Stimulated activated CD4-positive, alpha-beta T cell treated with anti-CD3 and anti-CD28 coated beads, Interleukin-4, amount 100 ng/mL, for 4 hours (primary cell): Measurements from ENCODE around the gene BAZ2A.
A peak's percentile ranks its signal among the peaks of the same experiment; 100 is the strongest.
"Not testable (repeated sequence)": the region's sequence is repeated elsewhere in the genome, so short reads cannot be mapped to it uniquely, and the experiment has no call there.

Experiments used
- DNase-seq, 2 experiments: peaks; one replicate each; pipeline ENCODE4 v3.0.0-alpha.2; 2020

BAZ2A gene

GRCh38 chr12:56593909-56594621 is 36.1 kb downstream of the BAZ2A start:
- peak; percentile 49 to 50 for DNase-seq

GRCh38 chr12:56591961-56592360 is 38.2 kb downstream of the BAZ2A start:
- no peak for DNase-seq

DNA sequence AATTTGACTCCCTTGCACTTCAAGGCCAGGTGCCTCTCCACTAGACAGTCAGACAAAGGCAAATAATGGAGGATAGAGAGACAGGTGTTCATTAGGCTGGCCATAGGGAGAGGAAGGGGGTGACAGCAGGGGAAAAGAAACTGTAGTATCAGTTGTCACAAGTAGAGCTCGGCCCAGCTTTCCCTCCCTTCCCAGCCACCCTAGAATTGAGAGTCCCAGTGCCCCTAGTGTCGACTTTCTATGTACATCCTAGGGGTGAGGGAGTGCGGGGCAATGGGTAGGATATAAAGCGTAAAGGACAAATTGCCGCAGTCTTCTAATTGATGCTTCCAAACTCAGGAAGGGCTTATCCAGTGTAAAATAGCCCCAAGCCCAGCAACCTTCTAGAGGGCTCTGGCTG is 39.0 kb downstream of the BAZ2A start:
- DNase-seq = no peak

- no peak for DNase-seq
Observed at GRCh38 chr12:56590237-56590830, 39.8 kb downstream of the BAZ2A start.

DNA sequence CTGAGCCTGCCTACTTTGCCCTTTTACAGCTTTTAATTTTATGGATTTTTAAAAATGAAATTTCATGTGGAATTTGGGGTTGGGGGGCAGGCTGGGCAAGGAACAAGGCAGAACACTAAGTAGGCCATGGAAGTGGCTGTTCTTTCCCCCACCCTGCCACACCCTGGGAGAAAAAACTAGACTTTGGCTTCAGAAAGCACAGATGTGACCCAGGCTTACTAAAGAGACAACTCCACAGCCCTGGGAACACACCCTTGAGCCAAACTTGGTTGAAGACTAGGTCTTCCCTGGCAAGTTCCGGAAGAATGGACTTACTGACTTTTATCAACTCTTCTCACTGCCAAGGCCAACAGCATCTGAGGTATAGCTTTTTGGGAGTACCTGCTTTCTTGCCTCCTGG is 40.3 kb downstream of the BAZ2A start:
- no peak for DNase-seq

DNA sequence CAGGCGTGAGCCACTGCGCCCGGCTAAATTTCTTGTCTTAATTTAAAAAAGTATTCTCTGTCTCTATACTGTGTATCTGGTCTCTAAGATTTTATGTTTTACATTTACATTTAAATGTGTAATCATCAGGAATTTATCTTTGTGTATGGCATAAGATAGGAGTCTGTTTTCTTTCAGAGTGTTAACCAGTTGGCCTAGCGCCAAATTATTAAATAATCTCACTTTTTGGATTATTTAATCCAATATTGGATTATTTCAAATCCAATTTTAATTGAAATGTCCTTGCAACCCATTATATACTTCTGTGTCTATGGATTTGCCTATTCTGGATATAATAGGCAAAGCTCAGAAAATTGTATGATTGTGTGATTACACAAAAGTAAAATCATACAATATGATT is 45.0 kb downstream of the BAZ2A start:
- DNase-seq = no peak

DNA sequence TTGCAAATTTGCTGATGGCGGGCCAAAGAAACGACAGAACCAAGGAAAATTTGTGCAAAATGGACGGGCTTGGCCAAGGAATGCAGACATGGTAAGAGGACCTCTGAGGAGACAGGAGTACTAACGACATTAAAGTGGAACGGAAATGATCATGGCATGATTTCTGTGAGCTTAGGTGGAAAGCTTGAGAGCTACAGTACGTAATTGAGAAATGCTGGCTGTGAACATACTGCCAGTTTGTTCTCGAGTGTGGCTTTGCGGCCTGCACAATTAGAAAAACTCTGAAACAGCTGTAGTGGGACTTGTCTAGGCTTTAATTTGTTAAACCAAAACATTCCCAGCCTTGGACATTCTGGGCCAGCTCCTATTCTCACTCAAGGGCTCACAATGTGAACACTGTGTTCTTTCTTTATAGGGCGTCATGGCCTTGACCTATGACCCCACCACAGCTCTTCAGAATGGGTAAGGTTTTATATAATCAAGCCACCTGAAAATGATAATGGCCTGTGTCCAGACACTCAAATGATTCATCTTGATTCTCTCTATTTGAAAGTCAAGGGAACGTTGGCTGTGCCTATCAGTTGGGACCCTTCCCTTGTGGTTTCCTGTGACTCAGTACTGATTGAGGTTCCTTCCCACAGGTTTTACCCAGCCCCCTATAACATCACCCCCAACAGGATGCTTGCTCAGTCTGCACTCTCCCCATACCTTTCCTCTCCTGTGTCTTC is 48.5 kb downstream of the BAZ2A start:
- DNase-seq = peak in 1 of 2 experiments; percentile 35

DNA sequence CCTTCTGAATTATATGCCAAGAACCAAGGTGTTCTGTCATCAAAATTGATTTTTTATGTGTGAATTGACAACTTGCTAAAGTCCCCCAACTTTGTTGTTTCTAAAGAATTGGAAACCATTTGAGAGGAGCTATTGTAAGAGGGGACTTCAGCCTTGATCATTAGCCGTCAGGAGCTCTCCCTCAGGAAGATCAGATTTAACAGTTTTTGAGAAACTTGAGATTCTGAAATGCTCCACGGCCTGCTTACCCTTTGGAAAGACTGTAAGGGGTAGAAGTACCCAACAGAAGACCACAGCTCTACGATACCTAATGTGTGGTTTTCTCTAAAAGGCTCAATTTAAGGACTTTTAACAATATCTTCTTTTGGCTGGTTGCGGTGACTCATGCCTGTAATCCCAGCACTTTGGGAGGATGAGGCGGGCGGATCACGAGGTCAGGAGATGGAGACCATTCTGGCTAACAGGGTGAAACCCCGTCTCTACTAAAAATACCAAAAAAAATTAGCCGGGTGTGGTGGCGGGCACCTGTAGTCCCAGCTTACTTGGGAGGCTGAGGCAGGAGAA is 51.1 kb downstream of the BAZ2A start:
- DNase-seq = no peak

DNA sequence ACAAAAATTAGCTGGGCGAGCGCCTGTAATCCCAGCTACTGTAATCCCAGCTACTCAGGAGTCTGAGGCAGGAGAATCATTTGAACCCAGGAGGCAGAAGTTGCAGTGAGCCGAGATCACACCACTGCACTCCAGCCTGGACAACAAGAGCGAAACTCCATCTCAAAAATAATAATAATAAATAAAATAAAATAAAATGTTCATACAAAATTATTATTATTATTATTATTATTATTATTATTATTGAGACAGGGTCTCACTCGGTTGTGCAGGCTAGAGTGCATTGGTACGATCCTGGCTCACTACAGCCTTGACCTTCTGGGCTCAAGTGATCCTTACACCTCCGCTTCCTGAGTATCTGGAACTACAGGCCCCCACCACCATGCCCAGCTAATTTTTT is 52.9 kb downstream of the BAZ2A start:
- DNase-seq = not testable (repeated sequence)

GRCh38 chr12:56574210-56574609 is 55.9 kb downstream of the BAZ2A start:
- no peak for DNase-seq

- no peak for DNase-seq
Observed at GRCh38 chr12:56572288-56572687, 57.8 kb downstream of the BAZ2A start.

DNA sequence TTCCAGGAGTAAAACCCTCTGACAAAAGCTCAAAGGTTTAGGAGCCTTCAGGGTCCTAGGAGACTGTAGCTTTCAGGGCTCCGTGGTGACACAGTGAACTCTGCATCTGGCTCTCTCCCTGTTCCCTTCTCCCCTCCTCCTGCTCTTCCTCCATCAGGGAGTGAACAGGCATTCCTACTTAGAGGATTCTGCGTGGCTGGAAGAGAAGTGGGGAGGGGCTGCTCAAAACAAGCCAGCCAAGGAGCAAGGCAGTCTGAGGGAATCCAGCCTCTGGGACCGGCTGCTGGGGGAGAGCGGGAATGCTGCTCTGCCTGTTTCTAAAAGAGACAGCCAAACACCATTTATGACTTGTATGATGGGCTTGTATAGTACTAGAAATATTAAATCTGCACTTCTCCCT is 59.0 kb downstream of the BAZ2A start:
- no peak for DNase-seq

GRCh38 chr12:56568146-56568545 is 62.0 kb downstream of the BAZ2A start:
- DNase-seq = no peak

DNA sequence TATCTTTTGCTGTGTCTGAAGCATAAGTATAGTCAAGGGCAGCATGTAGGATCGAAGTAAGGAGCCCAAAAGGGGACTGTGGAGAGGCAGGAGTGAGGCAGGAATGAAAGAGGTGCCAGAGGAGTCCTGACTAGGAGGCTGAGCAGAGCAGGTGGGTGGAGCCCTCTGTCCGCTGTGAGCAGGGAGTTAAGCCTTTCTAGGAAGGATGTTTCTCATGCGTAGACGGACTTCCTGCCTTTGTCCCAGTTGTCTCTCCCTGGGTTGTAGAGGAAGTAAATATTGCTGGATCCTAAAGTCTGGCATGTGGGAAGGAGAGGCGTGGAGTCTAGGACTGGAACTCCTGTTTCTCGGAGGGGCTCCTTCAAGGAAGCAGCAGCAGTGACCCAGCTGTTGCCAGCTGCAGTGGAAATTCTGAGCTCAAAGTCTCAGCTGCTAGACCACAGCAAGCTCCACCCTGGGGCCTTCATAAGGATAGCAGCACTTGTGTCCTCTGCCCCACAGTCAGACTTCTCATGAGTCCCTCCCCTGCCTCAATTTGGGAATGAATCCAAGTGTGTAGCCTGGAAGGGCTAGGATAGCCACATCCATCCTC is 64.5 kb downstream of the BAZ2A start:
- DNase-seq = peak in 1 of 2 experiments; percentile 35

GRCh38 chr12:56551070-56551469 is 79.1 kb downstream of the BAZ2A start:
- DNase-seq = no peak

DNA sequence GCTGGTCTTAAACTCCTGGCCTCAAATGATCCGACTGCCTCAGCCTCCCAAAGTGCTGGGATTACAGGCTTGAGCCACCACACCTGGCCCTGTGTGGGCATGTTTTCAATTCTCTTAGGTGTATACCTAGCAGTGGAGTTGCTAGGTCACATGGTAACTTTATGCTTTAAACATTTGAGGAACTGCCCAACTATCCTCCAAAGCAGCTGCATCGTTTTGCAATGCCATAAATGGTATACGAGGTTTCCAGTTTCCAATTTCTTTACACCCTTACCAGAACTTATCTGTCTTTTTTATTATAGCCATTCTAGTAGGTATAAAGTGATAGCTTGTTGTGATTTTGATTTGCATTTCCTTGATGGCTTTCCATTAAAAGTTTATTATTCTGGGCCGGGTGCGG is 83.4 kb downstream of the BAZ2A start:
- DNase-seq = no peak
